ENCODE results near the gene PTK7. TPM values are rescaled to one million over a fixed set of nuclear protein-coding genes. Genes with fewer than 3 reads are reported as not detected.

The PTK7 gene
- total RNA-seq, 4 donors from 2014 or later: 6.8 to 10.8 (median 8.0) TPM

GRCh38 chr6:43097502-43097901 is 21.4 kb downstream of the PTK7 start:
- Histone ChIP-seq H3K9me3 (no peaks in the 10 kb centered on the region), H3K4me1 (peaks cover 8 to 25% (median 16%) of the 10 kb centered on the region in 4 donors), H3K27me3 (no peaks in the 10 kb centered on the region), H3K36me3 (no peaks in the 10 kb centered on the region), H3K27ac (replicated peaks in 1 of 4) (no peak overlapping the region), H3K4me3 (no peak overlapping the region)
- intact Hi-C loops (cut with DNase I): no loop called here
- no peak for DNase-seq (ENCODE audit: extremely low spot score)
- TF ChIP-seq EP300 (IDR thresholded peaks at IDR 0.05) (no peak), POLR2AphosphoS5 (IDR thresholded peaks at IDR 0.05) (no peak), POLR2A (IDR thresholded peaks at IDR 0.05; ENCODE audit: low read depth) (no peak)
- TF ChIP-seq, protein P1, sequence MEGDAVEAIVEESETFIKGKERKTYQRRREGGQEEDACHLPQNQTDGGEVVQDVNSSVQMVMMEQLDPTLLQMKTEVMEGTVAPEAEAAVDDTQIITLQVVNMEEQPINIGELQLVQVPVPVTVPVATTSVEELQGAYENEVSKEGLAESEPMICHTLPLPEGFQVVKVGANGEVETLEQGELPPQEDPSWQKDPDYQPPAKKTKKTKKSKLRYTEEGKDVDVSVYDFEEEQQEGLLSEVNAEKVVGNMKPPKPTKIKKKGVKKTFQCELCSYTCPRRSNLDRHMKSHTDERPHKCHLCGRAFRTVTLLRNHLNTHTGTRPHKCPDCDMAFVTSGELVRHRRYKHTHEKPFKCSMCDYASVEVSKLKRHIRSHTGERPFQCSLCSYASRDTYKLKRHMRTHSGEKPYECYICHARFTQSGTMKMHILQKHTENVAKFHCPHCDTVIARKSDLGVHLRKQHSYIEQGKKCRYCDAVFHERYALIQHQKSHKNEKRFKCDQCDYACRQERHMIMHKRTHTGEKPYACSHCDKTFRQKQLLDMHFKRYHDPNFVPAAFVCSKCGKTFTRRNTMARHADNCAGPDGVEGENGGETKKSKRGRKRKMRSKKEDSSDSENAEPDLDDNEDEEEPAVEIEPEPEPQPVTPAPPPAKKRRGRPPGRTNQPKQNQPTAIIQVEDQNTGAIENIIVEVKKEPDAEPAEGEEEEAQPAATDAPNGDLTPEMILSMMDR (IDR thresholded peaks at IDR 0.05): no peak
- WGBS: 80% methylated on average over 4 of the region's 4 CpGs

- WGBS: 69% methylated on average over 4 of the region's 4 CpGs
- no peaks in the 10 kb centered on the region for H3K36me3 ChIP-seq
- TF ChIP-seq POLR2AphosphoS5 (IDR thresholded peaks at IDR 0.05) (no peak), POLR2A (IDR thresholded peaks at IDR 0.05; ENCODE audit: low read depth) (no peak), EP300 (IDR thresholded peaks at IDR 0.05) (no peak)
- TF ChIP-seq, protein P1 (IDR thresholded peaks at IDR 0.05): no peak
- H3K4me3 ChIP-seq: no peak overlapping the region
- H3K27me3 ChIP-seq: no peaks in the 10 kb centered on the region
- H3K9me3 ChIP-seq: no peaks in the 10 kb centered on the region
- DNase-seq (ENCODE audit: extremely low spot score): no peak
- intact Hi-C loops (cut with DNase I): no loop called here
- H3K27ac ChIP-seq (replicated peaks in 1 of 4): no peak overlapping the region
- peaks cover 0 to 8% (median 6%) of the 10 kb centered on the region in 4 donors for H3K4me1 ChIP-seq
Measured at GRCh38 chr6:43101497-43101896, 25.4 kb downstream of the PTK7 start.

DNA sequence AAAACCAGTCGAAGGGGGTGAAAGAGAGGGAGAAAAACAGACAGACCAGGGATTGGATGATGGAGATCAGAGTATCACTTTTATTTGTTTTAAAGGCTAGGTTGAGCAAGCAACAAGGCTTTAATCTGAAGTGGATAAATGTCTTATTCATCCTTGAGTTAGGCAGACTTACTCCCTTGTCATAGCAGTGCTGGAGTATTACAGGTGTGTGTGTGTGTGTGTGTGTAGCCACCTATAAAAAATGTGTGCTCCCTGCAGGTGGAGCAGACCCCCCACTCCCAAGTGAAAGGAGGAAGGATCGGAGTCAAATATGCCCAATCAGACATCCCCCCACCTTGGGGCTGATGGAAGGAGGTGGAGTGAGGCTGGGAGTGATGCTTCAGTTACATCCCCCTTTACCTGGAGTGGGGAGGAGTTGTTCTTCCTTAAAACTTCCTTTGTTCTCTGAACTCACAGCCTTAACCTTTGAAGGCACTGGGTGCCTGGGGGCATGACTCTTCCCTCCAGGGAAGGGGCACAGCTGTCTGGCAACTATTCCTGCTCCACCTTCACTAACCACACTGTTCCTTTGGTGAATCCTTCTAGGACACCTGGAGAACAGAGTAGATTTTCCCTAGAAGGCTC is 27.3 kb downstream of the PTK7 start:
- no peaks in the 10 kb centered on the region for H3K9me3 ChIP-seq
- no peak overlapping the region for H3K4me3 ChIP-seq
- 75% methylated on average over 2 of the region's 2 CpGs for WGBS
- H3K4me1 ChIP-seq: no peaks in the 10 kb centered on the region
- H3K27ac ChIP-seq (replicated peaks in 1 of 4): no peak overlapping the region
- intact Hi-C loops (cut with DNase I): no loop called here
- DNase-seq (ENCODE audit: extremely low spot score): no peak
- TF ChIP-seq, protein P1 (IDR thresholded peaks at IDR 0.05): no peak
- TF ChIP-seq POLR2AphosphoS5 (IDR thresholded peaks at IDR 0.05) (no peak), POLR2A (IDR thresholded peaks at IDR 0.05; ENCODE audit: low read depth) (no peak), EP300 (IDR thresholded peaks at IDR 0.05) (no peak)
- no peaks in the 10 kb centered on the region for H3K27me3 ChIP-seq
- H3K36me3 ChIP-seq: no peaks in the 10 kb centered on the region

DNA sequence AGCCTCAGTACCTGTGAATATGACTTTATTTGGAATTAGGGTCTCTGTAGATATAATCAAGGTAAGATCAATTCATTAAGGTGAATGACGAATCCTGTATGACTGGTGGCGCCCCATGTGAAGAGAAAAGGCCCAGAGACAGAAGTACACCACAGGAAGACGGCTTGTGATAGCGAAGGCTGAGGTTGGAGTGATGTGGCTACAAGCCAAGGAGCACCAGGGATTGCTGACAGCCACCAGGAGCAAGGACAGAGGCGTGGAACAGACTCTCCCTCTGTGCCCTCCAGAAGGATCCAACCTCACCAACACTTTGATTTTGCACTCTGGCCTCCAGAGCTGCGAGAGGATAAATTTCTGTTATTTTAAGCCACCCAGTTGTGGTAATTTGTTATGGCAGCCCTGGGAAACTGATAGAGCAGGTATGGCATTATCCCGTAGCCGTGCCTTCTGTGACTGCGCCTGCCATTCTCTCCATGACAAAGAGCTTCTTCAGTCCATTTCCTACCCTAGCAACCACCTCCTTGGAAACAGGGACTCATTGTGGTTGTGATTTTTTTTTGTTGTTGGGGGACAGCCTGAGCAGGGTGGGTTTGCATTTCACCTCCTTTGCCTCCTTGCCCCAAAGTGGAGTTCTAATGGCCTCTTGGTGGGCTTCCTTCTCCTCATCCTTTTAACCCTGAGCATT is 29.6 kb downstream of the PTK7 start:
- WGBS: 88% methylated on average over 9 of the region's 9 CpGs
- TF ChIP-seq POLR2AphosphoS5 (IDR thresholded peaks at IDR 0.05) (no peak), POLR2A (IDR thresholded peaks at IDR 0.05; ENCODE audit: low read depth) (no peak)
- TF ChIP-seq, protein P1 (IDR thresholded peaks at IDR 0.05): no peak
- Histone ChIP-seq H3K27me3 (no peaks in the 10 kb centered on the region), H3K4me3 (no peak overlapping the region), H3K27ac (replicated peaks in 1 of 4) (no peak overlapping the region), H3K36me3 (no peaks in the 10 kb centered on the region), H3K9me3 (no peaks in the 10 kb centered on the region), H3K4me1 (no peaks in the 10 kb centered on the region)
- no peak for DNase-seq (ENCODE audit: extremely low spot score)
- intact Hi-C loops (cut with DNase I): no loop called here
